Activated CD8-positive, alpha-beta memory T cell treated with anti-CD3 and anti-CD28 coated beads, Interleukin-2, amount 50 U/mL, for 24 hours (primary cell): ENCODE measurements around the gene FBXW4.

Experiments
- DNase-seq: peaks from one replicate; pipeline ENCODE4 v3.0.0-alpha.2; 2020; ENCODE audit errors: extremely low read depth

The FBXW4 gene, protein sequence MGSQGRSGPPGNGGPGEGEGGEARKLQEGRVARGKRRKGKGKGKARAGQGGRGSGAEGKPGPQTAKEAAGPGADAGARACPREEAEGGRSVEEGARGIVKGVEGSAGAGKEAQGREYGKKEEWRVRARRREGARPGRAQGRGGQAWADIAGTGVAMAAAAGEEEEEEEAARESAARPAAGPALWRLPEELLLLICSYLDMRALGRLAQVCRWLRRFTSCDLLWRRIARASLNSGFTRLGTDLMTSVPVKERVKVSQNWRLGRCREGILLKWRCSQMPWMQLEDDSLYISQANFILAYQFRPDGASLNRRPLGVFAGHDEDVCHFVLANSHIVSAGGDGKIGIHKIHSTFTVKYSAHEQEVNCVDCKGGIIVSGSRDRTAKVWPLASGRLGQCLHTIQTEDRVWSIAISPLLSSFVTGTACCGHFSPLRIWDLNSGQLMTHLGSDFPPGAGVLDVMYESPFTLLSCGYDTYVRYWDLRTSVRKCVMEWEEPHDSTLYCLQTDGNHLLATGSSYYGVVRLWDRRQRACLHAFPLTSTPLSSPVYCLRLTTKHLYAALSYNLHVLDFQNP

DNA sequence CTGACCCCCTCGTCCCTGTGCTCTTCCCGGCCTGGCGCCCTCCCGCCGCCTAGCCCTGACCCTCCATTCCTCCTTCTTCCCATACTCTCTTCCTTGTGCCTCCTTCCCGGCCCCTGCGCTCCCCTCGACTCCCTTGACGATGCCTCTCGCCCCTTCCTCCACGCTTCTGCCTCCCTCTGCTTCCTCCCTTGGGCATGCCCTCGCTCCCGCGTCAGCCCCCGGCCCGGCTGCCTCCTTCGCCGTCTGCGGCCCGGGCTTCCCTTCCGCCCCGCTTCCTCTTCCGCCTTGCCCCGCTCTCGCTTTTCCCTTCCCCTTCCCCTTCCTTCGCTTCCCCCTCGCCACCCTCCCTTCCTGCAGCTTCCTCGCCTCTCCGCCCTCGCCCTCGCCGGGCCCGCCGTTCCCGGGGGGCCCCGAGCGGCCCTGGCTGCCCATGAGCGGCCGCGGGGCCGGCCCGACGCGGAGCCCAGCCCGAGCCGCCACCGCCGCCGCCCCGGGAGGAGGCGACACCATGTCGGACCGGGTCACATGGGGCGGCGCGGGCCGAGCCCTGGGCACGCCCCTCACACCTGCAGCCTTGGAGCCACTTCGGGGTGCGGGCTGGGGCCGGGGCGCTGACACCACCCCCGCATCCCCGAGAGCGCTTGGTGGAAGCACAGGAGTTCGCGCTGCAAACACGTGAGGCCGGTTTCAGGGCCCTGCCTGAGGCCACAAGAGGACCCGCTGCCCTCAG, at the start of gene FBXW4:
Gene FBXW4 (minus strand): TSS at position 497 of the 730 bp plus-strand sequence. CDS start 65 bp downstream, at position 432.
- peak; percentile 30 for DNase-seq

DNA sequence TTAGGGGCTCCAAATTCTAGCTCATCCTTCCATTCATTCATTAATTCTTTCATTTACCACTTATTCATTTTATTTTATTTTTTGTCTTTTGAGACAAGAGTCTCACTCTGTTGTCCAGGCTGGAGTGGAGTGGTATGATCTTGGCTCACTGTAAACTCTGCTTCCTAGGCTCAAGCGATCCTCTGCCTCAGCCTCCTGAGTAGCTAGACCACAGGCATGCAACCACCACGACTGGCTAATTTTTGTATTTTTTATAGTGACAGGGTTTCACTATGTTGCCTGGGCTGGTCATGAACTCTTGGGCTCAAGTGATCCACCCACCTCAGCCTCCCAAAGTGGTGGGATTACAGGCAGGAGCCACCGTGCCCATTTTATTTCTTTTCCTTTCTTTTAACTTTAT, 49.3 kb upstream of the FBXW4 start:
- no peak for DNase-seq

DNA sequence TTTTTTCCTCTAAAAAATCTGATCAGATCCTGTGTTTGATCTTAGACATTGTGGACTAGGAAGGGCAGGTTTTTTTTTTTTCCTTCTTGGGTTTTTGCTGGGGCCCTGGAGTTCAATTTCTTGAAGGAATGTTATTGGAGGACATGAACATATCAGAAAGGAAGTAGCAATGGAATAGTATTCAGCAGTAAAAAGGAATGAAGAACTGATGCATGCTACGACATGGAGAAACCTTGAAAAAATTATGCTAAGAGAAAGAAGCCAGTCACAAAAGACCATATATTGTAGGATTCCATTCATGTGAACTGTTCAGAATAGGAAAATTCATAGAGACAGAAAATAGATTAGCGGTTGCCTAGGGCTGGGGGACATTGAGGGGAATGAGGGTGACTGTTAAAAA, 47.0 kb upstream of the FBXW4 start:
- no peak for DNase-seq

DNA sequence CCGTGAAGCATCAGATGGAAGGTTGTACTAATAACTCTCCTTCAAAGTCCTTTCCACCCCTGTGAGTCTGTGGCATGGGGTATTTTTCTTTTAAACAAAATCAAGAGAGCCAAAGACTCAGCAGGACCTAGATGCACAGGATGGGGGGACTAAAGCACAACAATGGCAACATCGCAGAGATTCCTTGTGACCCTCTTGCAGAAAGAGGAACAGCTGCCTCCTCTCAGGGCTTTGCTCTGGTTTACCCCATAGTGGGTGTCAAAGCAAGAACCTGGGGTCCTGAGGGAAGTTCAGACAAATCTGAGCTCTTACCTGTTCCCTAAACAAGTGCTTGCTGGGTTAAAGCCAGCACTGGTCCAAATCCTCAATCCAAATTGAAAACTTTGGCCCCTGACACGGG, 41.7 kb upstream of the FBXW4 start:
- no peak for DNase-seq

DNA sequence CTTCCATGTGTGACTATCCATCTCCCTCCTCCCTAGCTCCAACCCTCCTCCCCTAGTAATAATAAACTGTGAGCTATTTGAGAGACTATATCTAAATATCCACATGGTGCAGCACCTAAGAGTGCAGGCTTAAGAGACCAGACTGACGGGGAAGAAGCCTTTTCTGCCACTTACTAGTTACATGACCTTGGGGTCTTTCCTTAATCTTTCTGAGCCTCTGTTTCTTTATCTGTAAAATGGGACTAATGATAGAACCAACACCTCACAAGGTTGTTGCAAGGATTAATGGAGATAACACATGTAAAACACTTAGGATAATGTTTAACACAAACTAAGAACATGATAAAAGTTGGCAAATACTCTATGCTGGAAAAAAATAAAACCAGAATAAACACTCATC, 37.1 kb upstream of the FBXW4 start:
- no peak for DNase-seq

DNA sequence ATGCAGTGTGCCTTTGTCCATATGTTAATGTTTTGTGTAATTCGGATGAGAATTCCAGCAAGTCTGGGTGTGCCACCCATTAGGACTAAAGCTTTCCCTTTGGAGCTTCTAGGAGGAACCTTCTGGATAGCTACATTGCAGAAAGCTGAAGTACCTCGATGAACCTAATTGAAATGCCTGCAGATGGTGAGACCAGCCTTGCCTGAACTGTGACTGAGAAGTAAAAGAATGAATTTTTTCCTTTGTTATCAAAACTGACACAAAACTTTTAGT, 31.1 kb upstream of the FBXW4 start:
- DNase-seq = no peak

DNA sequence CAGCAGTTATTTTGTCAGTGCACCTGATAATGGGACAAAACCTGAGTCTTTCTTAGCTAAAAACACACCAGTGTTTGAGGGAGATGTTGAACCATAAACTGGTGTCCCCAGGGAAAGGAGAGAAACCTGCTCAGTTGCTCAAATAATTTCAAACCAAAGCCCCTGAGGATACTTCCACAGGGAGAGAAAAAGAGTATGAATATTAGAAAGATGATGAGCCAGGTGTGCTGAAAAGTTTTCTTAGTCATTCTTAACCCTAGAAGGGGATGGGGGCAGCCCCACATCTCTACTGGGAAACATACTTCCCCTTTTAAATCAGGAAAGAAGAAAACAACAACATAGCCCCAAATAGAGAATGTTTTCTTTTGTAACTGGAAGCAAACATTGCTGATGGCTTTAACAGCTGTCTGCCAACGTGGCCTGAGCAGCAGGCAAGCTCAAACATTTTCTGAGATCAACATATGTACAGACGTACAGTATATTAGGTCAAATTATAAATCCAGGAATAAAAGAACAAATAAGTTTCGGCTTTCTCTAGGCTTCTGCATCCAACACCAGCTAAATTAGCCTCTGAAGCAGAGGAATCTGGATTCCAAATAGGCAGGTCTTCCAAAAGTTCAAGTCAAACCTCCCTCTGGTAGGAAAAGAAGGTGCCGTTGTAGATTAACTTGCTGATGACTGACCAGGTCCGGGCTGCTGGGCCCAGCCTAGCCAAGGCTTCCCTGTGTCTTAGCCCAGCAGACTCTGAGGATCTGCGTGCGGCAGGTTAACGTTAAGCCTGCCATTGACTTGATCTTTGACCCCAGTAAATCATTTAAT, 30.5 kb upstream of the FBXW4 start:
- DNase-seq = no peak

DNA sequence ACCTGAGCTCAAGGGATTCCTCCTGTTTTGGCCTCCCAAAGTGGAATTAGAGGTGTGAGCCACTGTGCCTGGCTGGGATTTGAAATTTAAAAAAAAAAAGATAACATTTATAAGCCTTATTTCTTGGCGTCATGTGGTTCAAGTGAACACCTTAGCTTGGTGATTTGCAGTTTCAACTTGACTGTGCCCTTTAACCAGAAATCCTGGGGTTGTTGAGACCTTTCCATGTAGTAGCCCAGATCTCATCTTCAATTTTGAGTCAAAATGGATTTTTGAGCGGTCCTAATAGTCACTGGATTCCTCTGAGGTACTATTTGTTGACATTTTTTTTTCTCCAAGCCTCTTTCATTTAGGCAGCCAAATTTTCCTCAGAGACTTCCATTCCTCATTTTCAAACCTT, 29.5 kb upstream of the FBXW4 start:
- no peak for DNase-seq

DNA sequence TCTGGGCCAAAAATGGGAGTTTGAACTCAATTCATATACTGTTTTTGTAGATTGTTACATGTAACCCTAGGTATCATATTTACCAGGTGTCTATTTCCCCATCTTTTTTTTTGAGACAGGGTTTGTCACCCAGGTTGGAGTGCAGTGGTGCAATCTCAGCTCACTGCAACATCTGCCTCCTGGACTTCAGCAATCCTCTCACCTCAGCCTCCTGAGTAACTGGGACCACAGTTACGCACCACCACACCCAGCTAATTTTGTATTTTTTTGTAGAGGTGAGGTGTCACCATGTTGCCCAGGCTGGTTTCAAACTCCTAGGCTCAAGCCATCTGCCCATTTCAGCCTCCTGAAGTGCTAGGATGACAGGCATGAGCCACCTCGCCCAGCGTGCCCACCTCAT, 28.2 kb upstream of the FBXW4 start:
- no peak for DNase-seq

DNA sequence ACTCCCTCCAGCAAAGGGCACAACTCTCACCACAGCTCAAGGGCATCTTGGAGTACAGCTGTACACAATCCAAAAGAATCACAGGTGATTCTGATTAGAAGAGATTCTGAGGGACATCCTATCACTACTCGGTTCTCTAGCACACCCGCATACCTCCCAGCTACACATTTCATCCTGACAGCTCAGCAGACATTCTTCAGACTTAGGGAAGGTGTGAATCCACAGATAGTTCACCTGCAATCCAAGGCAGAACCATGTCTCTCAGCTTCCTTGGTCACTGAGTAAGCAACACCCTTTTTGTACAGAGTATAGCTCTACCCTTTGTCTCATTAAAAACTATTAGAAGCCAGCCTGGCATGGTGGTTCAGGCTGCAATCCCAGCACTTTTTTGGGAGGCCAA, 26.8 kb upstream of the FBXW4 start:
- no peak for DNase-seq

DNA sequence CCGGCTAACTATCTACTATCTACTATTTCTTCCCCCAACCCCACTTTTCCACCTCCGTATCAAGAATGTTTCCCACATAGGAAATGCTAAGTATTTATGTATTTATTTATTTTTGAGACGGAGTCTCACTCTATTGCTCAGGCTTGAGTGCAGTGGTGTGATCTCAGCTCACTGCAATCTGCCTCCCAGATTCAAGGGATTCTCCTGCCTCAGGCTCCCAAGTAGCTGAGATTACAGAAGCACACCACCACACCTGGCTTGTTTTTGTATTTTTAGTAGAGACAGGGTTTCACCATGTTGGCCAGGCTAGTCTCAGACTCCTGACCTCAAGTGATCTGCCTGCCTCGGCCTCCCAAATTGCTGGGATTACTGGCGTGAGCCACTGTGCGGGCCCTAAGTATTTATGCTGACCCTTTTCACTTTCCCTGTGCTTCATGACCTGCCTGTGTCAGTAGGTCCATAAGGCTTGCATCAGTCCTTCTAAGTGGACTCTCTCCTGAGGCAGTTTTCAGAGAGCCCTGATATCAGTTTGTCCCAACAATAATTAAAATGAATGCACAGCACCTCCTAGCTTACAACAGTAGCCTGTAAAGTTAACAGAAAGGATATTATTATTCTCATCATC, 25.7 kb upstream of the FBXW4 start:
- DNase-seq = no peak

DNA sequence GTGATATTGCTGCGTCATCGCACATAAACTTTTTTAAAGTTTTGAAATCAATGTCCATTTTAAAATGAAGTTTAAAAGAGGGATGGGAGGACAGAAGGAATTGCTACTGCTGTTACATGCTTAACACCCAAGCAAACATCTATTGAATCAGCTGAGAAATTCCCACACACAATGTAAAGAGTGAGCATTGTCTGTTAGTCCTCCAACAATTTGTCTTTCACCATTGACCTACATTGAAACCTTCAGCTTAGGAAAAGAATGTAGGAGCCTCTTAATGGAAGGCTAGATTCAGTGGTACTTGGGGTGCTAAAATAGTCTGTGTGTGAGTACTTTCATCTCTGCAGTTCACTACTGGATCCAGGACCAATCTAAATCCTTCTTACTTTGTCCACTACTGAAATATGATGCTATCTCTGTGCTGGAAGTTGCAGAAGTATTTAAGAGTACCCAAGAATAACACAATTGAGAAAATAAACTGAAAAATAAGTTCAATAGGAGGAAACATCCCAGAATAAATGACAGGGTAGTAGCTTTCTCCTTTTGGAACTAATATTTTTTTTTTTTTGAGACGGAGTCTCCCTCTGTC, 23.8 kb upstream of the FBXW4 start:
- DNase-seq = no peak

DNA sequence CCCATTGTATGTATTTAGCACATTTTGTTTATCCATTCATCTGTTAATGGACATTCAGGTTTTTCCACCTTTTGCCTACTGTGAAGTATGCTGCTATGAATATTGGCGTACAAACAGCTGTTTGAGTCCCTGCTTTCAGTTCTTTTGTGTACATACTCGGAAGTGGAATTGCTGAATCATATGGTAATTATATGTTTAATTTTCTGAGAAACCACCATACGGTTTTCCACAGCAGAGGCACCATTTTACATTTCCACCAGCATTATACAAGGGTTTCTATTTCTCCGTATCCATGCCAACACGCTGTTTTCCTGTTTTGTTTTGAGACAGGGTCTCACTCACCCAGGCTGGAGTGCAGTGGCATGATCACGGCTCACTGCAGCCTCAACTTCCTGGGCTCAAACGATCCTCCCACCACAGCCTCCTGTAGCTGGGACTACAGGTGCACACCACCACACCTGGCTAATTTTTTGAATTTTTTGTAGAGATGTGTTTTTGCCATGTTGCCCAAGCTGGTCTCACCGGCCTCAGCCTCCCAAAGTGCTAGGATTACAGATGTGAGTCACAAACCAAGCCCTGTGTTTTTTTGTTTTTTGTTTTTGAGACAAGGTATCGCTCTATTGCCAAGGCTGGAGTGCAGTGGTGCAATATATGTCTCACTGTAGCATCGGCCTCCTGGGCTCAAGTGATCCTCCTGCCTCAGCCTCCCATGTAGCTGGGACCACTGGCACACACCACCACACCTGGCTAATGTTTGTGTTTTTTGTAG, 22.1 kb upstream of the FBXW4 start:
- no peak for DNase-seq

DNA sequence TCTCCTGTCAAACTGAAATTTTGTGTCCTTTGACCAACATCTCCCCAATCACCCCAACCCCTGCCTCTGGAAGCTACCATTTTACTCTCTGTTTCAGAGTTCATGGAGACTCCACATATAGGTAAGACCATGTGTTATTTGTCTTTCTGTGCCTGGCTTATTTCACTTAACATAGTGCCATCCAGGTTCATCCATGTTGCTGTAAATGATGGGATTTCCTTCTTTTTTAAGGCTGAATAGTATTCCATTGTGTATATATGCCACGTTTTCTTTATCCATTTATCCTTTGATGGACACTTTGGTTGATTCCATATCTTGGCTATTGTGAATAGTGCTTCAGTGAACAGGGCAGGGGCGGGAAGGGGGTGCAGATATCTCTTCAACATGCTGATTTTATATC, 18.0 kb upstream of the FBXW4 start:
- no peak for DNase-seq

DNA sequence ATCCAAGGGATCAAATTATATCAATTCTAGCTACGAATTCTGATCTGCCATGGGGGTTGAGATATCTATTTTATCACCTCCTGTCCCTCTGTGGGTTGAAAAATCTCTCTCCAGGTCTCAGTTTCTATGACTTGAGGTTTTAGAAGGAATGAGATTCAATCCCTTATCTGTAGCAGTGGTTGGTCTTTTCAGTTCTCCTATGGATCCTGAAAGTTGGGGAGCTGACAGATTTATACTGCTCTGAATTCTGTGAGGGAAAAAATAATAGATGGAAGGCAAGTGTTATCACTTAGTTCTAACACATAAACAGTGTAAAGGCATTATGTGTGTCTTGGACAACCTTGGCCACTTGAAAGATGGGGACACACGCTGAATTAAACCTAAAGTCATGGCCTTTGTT, 15.8 kb upstream of the FBXW4 start:
- no peak for DNase-seq

DNA sequence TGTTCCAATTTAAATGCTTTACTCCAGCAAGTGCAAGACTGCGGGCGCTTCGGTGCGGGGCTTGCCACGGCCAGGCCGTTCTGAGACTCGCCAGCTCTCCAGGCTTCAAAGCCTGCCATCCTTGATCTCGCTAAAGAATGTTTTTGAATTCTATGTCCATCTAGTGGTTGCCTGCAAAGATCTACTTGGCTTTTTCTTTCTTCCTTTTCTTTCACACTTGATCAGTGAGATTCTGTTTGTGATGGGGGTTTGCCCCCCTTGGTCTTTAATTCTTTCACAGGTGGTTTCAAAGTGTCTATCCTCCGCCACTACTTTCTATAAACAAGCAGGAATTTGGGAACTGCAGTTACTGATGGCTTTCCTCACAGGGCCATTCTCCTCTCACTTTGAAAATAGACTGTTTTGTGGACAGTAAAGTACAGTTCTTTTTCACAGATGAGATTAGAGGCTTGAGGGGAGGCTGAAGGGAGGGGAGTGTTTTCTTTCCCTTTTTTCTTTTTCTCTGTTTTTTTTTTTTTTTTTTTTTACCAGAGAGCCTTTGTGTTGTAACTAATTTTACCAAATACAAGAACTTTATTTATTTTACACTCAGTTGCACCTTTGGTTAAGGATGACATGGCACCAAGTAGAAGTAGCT, 15.2 kb upstream of the FBXW4 start:
- no peak for DNase-seq

DNA sequence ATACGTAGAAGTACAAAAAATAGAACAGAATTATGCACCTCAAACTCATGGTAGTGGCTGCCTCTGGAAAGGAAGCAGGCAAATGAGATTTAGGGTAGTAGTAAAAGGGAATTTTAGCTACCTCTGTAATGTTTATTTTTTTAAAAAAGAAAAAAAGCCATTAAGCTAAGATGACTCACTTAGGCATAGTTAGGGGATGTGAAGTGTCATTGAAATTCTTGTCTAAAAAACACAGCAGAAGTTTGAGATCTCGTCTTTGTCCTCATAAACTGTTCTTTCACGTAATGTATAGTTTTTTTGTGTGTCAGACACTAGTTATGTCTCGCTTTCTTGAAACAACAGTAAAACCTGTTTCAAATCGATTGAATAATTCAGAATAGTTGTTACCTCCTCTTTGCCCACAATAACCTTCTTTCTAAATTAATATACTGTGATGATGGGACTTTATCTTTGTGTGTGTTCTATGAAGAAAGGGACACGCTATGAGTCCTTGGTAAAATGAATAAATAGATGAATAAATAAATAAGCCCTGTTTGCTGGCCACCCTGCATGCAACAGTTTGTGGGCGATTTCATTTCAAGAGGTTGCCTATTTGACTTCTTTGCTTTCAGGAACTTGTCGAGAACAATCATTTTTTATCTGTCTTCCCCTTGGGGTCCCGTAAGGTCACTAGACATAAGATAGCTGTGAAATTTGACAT, 14.5 kb upstream of the FBXW4 start:
- DNase-seq = no peak

DNA sequence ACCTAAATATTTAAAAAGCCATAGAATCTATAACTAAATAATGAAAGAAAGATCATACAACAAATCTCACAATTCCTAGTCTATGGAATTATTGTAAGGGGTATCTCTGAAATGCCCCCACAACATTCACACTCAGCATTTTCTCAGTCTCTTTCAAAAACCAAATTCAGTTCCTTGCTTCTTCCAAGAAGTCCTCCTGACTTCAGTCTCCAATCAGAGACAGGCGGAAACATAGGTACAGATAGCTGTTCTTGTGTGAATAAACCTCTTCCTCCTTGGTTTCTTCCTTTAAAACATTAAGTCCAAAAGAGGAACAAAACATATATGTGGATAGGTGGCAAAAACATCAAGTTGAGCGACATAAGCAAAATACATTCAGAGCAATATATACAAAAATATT, 13.9 kb upstream of the FBXW4 start:
- no peak for DNase-seq

DNA sequence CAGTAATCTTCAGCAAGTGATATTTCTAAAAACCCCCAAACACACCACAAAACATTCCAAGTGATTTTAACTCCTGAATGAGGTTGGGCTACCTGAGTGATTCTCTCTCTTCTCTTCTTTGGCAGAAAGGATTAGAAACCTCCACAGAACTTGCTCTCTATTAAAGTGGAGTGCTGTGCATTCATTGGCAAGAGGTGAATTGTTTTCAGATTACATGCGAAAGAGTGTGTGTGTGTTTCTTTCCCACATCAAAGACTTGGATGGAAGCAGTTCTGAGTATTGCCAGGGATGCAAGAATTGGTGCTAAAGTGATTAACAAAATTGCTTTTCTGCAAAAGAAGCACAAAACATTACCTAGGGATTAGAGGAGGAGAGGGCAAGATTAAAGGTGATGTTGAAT, 13.1 kb upstream of the FBXW4 start:
- no peak for DNase-seq

DNA sequence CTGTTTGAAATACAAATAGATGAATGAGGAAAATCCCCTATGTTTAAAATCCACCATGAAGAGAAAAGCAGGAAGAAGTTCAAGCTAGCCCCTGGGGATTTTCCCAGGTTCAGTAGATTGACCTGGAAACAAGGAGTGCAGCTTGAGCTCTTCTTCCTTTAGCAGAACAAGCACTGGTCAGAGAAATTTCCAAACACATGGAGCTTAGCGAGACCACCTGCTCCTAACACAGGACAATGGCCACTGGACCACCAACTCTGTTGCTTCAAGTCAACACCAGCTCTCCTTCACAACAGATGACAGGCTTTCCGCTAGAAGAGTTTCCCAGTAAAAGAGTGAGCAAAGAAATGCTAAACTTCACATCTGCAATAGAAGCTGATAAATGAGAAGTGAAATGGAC, 9.4 kb upstream of the FBXW4 start:
- no peak for DNase-seq
